Large intestine (tissue), 3 donors: ENCODE data around the gene PGC. TPM values are rescaled to one million over a fixed set of nuclear protein-coding genes. Genes with fewer than 3 reads are reported as not detected.

Source experiments
- DNase-seq, 2 donors: peaks; one replicate each; pipeline versions ENCODE4 v3.0.0 to v3.0.0-alpha.2; 2013
- H3K27ac ChIP-seq: one replicate; pipeline ENCODE4 v1.5.1; 2013; ENCODE audit warnings: low read length
- H3K27me3 ChIP-seq: 2 replicates; pipeline ENCODE4 v1.6.1; 2013; ENCODE audit warnings: low read length; ENCODE audit not compliant: control insufficient read depth, insufficient read depth
- H3K36me3 ChIP-seq: 2 replicates; pipeline ENCODE4 v1.6.1; 2013; ENCODE audit warnings: low read length; ENCODE audit not compliant: control insufficient read depth, insufficient read depth
- H3K4me1 ChIP-seq: one replicate; pipeline ENCODE4 v1.6.1; 2013; ENCODE audit warnings: low read length; ENCODE audit not compliant: control insufficient read depth, insufficient read depth
- H3K4me3 ChIP-seq: one replicate; pipeline ENCODE4 v1.5.1; 2013; ENCODE audit warnings: low read length
- H3K9me3 ChIP-seq: one replicate; pipeline ENCODE4 v1.6.1; 2013; ENCODE audit warnings: mild to moderate bottlenecking, low read depth, low read length, moderate library complexity; ENCODE audit not compliant: control insufficient read depth
- WGBS: methylation state at CpG from one replicate; pipeline ENCODE4 v1.1.5; 2013; ENCODE audit warnings: low lambda C conversion rate; ENCODE audit not compliant: insufficient coverage; 5-methylcytosine and 5-hydroxymethylcytosine counted together
- polyA plus RNA-seq: library from polyadenylated mRNA; unstranded; fragments of 120-200 nt; gene quantifications from one replicate; pipeline ENCODE4 v1.2.1, GENCODE V29; 2013

PGC gene
- polyA plus RNA-seq, 1 donor: 0.16 TPM

DNA sequence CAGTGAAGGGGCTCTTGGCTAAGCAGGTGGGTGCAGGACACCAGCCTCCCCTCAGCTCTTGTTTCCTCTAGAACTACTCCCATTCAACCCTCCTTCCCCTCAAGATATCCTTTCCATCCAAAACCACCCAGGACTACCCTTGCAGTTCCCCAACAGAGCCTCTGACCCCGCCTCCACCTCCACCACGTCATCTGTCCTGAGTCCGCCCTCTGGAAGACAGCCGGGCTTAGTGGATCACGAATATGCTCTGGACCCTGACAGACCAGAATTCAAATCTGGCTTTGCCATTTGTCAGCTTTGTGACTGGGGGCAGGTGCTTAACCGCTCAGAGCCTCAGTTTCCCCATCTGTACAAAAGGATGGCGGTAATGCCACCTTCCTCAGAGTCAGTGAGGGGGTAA, 43.2 kb downstream of the PGC start:
- Histone ChIP-seq H3K27me3 (no peaks in the 10 kb centered on the region), H3K4me3 (no peak overlapping the region), H3K9me3 (no peaks in the 10 kb centered on the region), H3K27ac (no peak overlapping the region), H3K36me3 (peaks cover 51% of the 10 kb centered on the region), H3K4me1 (peaks cover 54% of the 10 kb centered on the region)
- DNase-seq: no peak
- WGBS: no CpG with 5 or more reads among the region's 7 CpGs

DNA sequence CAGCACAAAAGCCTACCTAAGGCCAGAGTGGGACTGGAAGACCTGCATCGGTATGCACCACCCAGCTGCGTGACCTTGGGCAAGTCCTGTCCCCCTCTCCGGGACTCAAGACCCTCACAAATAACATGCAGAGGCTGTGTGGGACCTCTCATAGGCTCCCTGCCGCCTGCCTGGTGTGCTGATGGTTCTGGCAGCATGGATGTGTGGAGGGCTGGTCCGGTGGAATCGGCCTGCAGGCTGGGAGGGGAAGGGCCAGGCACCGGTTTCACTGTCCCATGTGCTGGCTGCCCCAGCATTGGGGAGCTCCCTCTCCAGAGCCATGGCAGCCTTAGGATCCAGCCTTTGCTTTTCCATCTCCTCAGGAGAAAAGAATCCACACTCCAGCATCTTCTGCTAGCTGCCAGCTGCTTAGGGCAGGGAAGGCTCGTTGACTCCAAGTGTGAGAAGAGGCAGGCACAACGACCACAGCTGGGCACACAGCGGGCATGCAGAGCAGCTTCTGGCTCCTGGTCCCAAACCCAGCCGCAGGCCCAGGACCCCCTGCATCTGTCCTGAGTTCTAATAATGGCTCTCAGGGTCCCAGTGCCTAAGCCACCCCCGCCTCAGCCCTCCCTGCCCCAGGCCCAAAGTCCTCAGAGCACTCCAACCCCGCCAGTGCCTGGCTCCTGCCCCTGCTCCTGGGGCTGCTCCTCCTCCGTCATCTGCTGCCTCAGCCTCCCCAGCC, 44.3 kb downstream of the PGC start:
- H3K36me3 ChIP-seq: peaks cover 51% of the 10 kb centered on the region
- H3K27ac ChIP-seq: no peak overlapping the region
- H3K27me3 ChIP-seq: no peaks in the 10 kb centered on the region
- peaks cover 43% of the 10 kb centered on the region for H3K4me1 ChIP-seq
- no peak overlapping the region for H3K4me3 ChIP-seq
- DNase-seq: no peak
- no CpG with 5 or more reads among the region's 14 CpGs for WGBS
- no peaks in the 10 kb centered on the region for H3K9me3 ChIP-seq

DNA sequence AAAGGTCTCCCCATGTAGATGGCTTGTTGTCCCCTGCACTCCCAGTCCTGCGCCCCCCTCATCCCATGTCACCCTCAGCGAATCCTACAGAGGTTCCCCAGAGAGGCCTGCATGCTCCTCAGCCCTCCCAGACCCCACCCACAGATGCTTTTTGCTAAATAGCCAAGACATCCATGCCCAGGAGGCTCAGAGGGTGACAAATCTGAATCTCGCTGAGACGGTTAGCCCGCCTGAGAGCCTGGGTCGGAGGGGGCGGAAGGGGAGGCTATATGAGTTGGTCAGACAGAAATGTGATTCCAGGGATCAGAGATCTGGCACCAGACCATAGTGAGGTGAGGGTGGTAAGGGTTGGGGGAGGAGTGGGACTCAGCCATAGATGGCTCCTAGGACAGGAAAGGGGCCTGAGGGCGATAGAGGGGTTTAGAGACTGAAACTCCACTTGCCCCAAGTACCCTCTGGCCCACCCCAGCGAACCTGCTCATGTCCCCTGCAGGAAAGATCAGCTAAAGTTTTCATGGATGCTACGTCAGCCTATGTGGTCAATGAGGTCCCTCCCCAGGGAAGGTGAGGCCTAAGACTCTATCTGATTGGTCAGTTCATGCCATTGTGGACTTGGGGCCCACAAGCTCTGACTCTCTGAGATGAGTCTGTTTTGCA, 45.0 kb downstream of the PGC start:
- Histone ChIP-seq H3K4me3 (no peak overlapping the region), H3K27me3 (no peaks in the 10 kb centered on the region), H3K36me3 (peaks cover 51% of the 10 kb centered on the region), H3K4me1 (peaks cover 36% of the 10 kb centered on the region), H3K27ac (no peak overlapping the region), H3K9me3 (no peaks in the 10 kb centered on the region)
- DNase-seq: no peak
- WGBS: no CpG with 5 or more reads among the region's 10 CpGs

DNA sequence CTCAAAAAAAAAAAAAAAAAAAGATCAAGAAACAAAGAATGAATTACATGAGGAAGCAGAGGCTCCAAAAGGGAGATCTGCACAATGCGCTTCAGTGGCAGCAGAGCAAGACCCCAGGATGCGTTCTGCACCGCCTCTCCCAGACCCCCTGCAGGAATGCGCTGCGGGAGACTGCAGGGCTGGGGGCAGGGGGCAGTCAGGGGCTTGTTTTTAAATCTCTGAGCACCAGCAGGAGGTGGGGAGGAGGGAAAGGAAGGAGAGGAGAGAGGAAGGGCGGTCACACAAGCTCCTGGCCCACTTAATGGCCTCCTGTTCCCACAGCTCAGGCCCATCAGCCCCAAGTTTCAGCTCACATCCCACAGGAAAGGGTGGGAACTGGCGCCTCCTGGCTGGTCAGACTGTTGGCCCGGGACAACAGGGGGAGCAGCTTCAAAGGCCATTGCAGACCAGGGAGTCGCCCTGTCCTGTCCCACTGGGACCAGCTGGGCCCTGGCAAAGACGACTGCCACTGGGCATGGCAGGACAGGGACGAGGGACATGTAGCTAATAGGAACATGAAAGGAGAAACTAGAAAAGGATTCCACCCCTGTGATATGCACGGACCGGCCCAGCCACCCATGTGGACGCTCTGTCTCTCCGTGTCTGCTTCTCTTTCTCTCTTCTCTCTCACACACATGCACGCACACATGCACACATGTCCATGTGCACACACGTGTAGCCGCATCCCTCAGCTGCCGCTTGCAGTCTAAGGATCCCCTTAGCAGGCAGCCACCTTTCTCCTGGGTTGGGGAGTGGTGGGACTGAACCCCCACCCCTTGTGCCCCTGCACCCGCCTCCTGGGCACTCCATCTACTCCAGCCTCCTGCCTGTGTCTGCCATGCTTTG, 46.5 kb downstream of the PGC start:
- H3K27ac ChIP-seq: no peak overlapping the region

DNA sequence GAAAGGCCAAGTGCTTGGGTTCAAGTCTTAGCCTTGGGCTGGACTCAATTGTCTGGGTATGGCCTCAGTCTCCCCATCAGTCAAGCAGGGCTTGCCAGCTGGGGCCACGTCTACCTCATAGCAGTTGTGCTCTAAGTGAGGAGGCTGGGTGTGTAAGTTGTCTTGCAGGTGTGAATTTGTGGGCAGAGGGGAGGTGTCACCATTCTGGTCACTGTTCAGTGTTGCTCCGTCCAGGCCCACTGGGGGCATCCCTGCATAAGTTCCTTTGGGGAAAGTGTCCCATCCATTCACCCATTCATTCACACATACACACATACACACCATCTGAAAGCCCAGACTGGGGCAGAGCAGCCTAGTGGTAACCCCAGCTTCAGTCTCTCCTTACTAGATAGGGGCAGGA, 48.1 kb downstream of the PGC start:
- DNase-seq: no peak
- no peak overlapping the region for H3K4me3 ChIP-seq
- peaks cover 5% of the 10 kb centered on the region for H3K4me1 ChIP-seq
- H3K9me3 ChIP-seq: no peaks in the 10 kb centered on the region
- no peak overlapping the region for H3K27ac ChIP-seq
- peaks cover 62% of the 10 kb centered on the region for H3K36me3 ChIP-seq
- no CpG with 5 or more reads among the region's 2 CpGs for WGBS
- no peaks in the 10 kb centered on the region for H3K27me3 ChIP-seq

More for the DNA sequence above, 46.5 kb downstream of the PGC start:
- Histone ChIP-seq H3K27me3 (no peaks in the 10 kb centered on the region), H3K36me3 (peaks cover 59% of the 10 kb centered on the region), H3K9me3 (no peaks in the 10 kb centered on the region), H3K4me3 (no peak overlapping the region), H3K4me1 (peaks cover 21% of the 10 kb centered on the region)
- no peak for DNase-seq
- no CpG with 5 or more reads among the region's 20 CpGs for WGBS

DNA sequence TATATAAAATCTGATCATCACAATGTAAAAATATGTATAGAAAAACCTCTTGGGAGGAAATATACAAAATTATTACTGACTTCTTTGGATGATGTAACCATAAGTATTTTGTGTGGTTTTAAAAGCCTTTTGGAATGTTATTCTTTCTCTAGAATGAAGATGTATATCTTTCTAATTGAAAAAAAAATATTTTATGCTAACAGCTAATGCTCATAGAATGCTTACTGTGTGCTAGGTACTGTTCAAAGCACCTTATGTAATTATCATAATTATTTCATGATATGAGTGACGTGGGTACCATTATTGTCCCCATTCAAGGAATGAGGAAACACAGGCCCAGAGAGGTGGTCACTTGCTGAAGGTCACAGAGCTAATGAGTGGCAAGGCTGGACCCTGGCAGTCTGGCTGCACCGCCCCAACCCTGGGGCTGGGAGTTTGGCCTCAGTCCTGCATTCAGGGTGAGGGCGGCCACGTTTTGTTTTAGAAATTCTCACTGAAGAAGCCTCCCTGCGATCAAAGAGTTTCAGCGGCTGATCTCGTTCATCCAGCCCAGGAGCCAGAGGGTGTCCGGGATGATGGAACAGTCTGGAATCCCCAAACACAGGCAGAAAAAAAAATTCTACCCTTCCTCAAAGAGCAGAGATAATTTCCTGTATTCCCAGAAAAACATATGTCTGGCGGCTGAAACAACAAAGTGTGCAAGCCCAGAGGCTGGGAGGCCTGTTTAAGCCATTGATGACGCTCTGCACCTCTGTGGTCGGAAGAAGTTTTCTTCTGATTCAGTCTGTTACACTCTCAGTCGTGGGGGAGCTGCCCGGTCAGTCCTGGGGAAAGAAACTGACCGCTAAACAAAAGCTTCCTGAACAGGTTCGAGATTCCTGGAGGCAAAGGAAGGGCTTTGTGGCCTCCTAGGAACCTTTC, 49.1 kb downstream of the PGC start:
- no peaks in the 10 kb centered on the region for H3K4me1 ChIP-seq
- no peak for DNase-seq
- H3K27ac ChIP-seq: no peak overlapping the region
- H3K36me3 ChIP-seq: peaks cover 53% of the 10 kb centered on the region
- no peaks in the 10 kb centered on the region for H3K27me3 ChIP-seq
- no peak overlapping the region for H3K4me3 ChIP-seq
- 70% methylated on average over 2 of the region's 15 CpGs for WGBS
- H3K9me3 ChIP-seq: no peaks in the 10 kb centered on the region

DNA sequence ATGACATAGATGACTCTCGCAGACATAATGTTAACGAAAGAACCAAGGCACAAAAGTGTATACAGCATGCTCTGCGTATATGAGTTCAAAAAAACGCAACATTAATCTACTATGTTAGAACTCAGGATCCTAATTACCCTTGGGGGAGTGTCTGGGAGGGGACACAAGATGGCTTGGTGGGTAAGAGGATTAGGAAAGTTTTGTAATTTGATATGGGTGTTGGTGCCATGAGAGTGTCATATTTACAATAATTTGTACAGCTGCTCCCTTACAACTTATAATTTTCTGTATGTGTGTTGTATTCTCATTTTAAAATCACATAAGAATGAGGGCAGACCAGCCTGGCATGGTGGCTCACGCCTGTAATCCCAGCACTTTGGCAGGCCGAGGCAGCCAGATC, 50.4 kb downstream of the PGC start:
- Histone ChIP-seq H3K27ac (no peak overlapping the region), H3K27me3 (no peaks in the 10 kb centered on the region), H3K4me1 (no peaks in the 10 kb centered on the region), H3K4me3 (no peak overlapping the region), H3K9me3 (no peaks in the 10 kb centered on the region), H3K36me3 (peaks cover 40% of the 10 kb centered on the region)
- DNase-seq: no peak
- WGBS: no CpG with 5 or more reads among the region's 6 CpGs

DNA sequence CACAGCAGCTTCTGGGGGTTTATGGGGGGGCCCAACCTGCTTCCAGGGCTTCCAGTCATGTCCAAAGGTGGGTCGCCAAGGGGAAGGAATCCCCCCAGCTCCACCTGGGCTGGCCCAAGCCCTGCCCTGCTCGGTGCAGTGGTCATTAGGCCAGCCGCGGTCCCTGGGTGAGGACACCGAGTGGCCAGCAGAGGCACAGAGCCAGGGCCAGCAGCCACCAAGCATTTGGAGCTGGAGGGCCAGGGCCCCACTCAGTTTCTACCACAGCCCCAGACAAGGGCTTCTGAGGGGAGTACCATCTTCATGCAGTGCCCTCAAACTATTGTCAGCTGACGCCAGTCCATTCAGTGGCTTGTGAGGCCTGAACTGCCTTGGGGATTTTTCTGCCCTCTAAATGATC, 51.4 kb downstream of the PGC start:
- Histone ChIP-seq H3K36me3 (peaks cover 49% of the 10 kb centered on the region), H3K27me3 (no peaks in the 10 kb centered on the region), H3K4me1 (no peaks in the 10 kb centered on the region), H3K27ac (no peak overlapping the region), H3K9me3 (no peaks in the 10 kb centered on the region), H3K4me3 (no peak overlapping the region)
- no peak for DNase-seq
- WGBS: no CpG with 5 or more reads among the region's 6 CpGs

DNA sequence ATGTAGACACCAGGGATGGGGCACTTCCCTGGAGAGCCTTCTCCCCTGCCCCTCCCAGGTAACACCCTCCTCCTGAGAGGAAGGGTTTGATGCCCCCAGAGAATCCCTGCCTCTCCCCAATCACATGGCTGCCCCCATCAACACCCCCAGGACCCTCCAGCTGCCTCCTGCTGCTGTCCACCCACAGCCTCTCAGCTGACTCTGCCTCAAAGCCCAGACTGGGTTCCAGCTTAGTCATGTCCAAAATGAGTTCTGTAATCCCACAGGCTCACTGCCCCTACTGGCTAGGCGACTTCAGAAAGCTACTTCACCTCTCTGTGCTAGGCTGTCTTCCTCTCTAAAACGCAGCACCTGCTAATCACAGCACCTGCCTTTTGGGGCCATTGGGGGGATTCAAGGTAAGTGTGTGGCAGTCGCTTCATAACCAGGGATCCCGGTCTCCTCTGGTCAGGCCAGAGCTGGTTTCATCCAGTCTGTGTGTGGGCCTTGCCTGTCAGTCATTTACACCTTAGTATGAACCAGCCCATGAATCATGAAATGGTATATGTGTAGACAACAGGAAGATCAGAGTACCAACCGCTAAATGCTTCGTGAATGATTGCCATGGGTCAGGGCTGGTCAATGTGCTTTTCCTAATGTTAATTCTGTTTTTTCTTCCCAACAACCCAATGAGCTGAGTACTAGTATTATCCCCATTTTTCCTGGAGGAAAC, 52.2 kb downstream of the PGC start:
- Histone ChIP-seq H3K4me1 (no peaks in the 10 kb centered on the region), H3K9me3 (no peaks in the 10 kb centered on the region)
- WGBS: no CpG with 5 or more reads among the region's 6 CpGs

More for the DNA sequence above, 52.2 kb downstream of the PGC start:
- peaks cover 51% of the 10 kb centered on the region for H3K36me3 ChIP-seq
- no peak overlapping the region for H3K27ac ChIP-seq
- H3K27me3 ChIP-seq: no peaks in the 10 kb centered on the region
- no peak for DNase-seq
- H3K4me3 ChIP-seq: no peak overlapping the region
